ENCODE results near the gene SFXN3.

The SFXN3 gene

DNA sequence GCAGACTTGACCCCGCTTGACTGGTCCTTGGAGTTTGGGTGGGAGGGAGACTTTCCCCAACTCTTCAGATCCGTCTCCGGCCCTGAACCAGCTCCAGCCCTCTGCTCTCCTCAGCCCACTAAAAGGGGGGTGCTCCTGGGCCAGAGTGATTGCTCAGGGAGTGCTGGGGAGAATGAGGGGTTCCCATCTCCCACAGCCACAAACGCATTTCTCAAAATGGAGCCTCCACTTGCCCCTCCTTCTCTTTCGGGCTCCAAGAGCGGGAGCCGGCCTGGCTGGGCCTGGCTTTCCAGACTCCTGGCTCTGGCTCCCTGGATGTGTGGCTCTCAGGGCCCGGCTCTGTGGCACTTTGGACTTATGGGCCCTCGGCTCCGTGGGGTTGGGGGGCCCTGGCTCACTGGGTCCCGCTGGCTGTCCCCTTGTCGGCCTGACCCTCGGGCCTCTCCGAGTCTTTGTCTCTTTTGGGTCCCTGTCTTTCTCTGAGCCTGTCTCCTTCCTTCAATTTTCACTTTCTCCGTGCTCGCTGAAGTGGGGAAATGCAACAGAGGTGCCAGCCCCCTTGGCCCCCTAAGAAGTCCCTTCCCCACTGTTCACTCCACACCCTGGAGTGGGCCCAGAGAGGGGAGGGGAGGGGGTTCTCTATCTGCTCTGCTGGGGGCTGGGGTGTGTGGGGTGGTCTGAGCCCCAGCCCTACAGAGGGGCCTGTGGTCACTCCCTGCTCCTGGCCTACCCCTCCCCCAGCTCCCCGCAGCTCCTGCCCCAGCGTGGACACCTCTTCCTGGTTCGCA lies 30.7 kb upstream of the SFXN3 start:
- no peak for DNase-seq

DNA sequence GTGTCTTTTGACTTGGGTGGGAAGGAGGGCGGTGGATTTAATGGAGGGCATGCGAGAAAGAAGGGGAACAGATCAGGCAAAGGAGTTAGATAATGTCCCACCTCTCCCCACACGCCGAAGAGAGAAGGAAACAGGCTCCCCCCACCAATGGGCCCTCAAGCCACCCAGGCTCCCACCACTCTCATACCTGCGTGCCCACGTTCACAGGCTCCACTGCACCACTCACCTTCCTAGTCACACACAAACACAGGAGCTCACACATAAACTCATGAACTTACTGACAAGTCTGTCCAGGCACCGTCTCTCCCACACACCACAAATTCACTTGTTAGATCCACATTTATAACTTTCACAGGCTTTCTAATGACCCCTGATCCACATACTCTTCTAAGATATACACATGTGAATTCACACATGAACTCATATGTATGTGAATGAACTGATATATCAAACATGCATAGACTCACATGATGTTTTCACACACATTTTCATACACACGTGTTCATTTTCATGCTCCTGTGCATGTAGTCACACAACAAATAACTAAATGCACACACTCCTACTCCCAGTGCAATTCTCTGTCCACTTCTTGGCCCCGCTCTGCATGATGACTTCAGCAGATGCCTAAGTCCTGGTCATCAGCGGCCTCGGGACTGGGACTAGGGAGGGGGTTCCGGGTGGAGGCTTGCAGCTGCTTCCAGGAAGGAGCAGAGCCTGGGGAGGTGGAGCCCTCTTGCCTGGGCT lies 29.9 kb upstream of the SFXN3 start:
- no peak for DNase-seq

DNA sequence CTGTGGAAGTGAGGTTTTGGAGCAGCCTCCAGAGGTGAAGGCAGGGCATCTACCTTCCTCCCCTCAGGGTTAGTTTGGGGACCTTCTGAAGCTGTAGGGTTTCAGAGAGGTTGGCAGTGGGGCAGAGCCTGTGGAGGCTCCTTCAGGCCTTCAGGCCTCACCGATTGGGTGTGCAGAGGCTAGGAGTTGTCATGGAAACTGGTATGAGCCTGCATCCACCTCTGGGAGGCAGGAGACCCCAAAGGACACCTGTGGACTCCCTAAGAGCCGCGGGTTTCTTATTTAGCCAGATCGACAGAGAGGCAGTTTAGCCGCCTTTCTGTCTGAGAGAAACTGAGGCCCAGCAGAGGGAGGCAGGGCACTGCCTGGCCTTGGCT lies 29.4 kb upstream of the SFXN3 start:
- no peak for DNase-seq

DNA sequence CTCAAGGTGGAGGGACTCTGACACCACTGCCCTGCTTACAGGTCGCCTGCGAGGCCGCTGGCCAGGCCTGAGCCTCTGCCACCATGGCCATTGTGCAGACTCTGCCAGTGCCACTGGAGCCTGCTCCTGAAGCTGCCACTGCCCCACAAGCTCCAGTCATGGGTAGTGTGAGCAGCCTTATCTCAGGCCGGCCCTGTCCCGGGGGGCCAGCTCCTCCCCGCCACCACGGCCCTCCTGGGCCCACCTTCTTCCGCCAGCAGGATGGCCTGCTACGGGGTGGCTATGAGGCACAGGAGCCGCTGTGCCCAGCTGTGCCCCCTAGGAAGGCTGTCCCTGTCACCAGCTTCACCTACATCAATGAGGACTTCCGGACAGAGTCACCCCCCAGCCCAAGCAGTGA lies 28.6 kb upstream of the SFXN3 start:
- DNase-seq, result no peak

DNA sequence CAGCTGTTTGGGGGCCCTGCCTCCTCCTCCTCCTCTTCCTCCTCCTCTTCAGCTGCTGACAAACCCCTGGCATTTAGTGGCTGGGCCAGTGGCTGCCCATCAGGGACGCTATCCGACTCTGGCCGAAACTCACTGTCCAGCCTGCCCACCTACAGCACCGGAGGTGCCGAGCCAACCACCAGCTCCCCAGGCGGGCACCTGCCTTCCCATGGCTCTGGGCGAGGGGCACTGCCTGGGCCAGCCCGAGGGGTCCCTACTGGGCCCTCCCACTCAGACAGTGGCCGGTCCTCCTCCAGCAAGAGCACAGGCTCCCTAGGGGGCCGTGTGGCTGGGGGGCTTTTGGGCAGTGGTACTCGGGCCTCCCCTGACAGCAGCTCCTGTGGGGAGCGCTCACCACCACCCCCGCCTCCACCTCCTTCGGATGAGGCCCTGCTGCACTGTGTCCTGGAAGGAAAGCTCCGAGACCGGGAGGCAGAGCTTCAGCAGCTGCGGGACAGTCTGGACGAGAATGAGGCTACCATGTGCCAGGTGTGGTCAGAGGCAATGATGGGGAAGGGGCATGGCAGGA lies 27.3 kb upstream of the SFXN3 start:
- no peak for DNase-seq

DNA sequence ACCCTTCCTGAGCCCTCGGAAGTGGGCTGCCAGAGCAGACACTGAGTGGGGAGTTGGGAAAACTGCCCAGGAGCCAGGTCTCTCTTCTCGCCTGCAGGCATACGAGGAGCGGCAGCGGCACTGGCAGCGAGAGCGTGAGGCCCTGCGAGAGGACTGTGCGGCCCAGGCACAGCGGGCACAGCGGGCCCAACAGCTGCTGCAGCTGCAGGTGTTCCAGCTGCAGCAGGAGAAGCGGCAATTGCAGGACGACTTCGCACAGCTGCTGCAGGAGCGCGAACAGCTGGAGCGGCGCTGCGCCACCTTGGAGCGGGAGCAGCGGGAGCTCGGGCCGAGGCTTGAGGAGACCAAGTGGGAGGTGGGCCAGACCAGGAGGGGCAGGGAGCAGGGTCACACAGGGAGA lies 25.7 kb upstream of the SFXN3 start:
- DNase-seq, result no peak

DNA sequence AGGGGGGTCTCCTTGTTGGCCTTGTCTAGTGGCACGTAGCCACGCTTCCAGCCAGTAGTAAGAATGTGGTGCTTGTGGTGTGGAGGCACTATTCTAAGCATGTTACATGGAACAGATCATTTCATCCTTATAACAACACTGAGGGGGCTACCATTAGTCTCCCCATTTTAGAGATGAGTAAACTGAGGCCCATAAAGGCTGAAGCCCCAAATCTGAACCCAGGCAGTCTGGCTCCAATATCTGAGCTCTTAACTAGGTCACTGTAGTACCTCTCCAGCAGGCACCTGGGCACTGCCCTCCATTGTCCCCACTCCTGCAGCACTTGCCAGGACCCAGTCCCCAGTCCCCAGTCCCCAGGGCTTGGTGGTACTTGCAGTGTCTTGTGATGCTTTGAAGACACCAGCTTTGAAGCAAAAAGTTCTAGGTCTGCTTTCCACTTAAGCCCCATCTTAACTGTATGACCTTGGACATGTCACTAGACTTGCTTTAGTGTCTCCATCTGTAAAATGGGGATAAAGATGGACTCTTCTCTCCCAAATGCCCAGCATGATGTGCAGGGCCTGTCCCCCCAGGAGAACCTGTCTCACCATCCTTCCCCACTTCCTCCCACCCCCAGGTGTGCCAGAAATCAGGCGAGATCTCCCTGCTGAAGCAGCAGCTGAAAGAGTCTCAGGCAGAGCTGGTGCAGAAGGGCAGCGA lies 25.0 kb upstream of the SFXN3 start:
- no peak for DNase-seq

DNA sequence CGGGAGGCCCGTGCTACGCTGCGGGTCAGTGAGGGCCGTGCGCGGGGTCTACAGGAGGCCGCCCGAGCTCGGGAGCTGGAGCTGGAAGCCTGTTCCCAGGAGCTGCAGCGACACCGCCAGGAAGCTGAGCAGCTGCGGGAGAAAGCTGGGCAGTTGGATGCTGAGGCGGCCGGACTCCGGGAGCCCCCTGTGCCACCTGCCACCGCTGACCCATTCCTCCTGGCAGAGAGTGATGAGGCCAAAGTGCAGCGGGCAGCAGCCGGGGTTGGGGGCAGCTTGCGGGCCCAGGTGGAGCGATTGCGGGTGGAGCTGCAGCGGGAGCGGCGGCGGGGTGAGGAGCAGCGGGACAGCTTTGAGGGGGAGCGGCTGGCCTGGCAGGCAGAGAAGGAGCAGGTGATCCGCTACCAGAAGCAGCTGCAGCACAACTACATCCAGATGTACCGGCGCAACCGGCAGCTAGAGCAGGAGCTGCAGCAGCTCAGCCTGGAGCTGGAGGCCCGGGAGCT lies 24.4 kb upstream of the SFXN3 start:
- no peak for DNase-seq

DNA sequence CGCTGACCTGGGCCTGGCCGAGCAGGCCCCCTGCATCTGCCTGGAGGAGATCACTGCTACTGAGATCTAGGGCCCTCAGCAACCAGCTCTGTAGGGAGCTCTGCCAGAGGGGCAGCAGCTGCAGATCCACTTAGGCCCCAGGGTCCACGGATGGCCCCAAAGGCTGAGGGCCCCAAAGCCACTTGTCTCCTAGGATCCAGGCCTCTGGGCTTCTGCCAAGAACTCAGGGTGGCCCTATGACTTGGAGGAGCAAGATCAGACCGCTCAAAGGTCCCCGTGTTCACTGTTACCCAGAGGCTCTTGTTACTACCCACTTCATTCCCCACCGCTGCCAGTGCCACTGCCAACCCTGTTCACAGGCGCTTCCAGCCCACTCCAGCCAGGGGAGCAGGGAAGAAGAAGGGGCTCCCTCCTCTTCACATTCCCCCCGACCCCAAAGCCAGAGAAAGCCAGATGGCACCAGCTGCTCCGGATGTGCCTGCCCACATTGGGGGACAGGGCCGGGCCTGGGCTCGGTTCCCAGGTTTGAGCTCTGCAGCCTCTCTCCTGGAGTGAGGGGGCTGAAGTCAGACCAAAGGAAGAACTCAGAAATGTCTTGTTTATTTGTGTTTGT lies 23.8 kb upstream of the SFXN3 start:
- DNase-seq, result no peak

DNA sequence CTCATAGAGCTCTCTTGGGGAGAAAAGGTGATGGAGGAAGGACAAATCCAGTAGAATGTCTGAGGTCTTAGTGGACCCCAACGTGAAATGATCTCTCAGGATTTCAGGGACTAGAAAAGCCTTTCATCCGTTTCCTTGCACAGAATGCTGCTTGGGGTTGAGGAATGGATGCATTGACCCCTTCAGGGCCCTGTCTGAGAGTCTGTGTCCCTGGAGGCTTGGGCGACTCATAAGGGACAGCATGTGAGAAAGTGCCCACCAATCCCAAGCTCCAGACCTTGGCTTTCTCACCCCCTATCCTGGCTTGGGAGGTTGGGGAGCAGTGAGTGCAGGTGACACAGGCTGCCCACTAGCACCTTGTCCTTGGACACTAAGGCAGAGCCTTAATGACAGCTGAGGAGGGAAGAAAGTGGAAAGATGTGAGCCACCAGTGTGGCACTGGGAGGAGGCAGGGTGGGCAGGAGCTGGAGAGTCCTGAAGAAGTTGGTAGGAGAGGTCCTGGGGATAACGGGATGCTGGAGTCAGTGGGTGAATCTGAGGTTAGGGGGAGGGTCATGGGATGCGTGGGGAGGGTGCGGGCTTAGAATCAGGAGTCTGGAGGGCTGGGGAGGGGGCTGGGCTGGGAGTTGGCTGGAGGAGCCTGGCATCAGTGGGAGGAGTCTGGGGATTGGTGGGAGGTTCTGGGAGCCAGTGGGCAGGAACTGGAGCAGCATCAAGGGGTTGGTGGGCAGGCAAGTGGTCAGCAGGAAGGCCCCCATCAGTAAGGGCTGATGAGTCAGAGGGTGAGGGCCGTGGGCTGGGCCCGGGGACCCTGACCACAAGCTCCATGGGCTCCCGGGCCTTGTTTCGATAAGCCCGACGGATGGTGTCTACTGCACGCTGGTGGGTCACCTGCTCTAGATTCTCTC lies 22.9 kb upstream of the SFXN3 start:
- no peak for DNase-seq

DNA sequence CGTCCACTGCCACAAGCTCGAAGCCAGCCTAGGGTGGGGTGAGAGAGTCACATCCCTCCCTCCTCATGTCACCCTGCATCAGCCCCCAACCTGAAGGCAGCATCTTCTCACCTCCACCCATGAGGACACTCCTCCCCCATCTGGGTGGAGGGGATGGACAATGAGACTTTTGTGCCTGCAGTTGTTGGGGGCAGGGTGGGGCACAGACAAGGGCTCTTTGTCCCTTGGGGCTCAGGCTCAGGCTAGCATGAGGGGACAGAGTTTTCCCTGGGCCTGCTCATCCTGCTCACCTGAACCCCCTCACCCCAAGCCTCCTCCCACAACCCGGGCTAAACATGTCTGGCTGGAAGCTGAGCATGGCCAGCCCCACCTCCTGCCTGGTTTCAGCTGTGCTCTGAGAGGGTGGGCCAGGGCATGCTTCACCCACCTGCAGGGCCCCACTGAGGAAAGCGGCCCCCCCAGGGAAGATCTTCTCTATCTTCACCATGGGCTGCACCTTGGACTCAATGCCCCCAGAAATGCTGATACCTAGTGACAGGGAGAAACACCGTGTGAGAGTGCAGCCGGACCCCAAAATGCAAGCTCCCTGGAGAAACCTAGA lies 22.1 kb upstream of the SFXN3 start:
- DNase-seq, result no peak

DNA sequence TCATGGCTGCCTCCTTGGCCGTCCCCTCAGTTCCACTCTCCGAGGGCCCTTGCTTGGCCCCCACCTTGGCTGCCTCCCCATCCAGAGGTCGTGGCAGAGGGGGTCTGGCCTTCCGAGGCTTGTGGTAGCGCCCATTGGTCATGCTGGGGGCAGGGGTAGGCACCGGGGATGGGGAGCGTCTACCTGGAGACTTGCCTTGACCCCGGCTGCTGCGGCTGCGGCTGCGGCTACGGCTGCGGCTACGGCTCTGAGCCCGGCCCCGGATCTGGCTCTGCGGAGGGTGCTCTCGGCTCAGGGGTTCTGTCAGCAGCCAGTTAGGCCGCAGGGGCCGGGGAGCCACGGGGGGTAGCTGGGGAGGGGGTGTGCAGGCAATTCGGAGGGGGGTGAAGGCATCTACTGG lies 20.7 kb upstream of the SFXN3 start:
- DNase-seq, result no peak

DNA sequence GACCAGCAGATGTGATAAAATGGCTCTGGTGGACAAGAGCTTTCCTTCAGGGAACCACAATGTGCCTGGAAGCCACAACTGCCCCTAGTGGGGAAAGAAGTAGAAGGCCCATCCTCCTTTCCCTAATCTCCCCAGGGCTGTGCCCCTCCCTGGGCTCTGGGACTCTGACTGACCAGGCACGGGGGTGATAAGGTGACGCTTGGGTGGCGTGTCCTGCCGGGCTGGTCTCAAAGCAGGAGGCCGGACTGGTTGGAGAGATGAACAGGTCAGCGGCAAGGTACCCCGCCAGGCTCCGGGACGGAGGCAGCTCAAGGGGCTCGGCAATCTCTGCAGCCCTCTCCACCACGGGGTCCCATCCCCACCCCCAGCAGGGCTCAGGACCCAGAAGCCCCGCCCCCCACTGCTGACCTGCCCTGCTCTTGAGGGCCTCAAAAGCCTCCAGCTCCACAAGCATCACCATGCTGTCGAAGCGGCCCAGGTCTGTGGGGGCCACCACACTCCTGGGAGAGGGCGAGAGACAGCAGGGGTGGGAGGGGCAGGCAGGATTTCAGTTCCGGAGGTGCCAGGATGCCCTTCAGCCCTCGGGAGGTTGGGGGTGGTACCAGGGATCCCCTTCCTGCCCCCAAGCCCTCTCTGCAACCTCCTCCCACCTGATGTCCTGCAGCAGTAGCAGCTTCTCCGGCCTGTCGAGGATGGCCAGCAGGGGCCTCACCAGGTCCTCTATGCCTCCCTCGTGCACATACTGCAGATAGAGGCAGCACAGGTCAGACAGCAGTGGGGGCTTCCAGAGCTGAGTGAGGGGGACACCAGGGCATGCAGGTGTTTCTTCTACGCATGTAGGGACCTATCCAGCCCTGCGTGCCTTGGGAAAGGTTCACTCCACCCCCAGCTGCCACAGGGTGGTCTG lies 19.3 kb upstream of the SFXN3 start:
- DNase-seq, result no peak

DNA sequence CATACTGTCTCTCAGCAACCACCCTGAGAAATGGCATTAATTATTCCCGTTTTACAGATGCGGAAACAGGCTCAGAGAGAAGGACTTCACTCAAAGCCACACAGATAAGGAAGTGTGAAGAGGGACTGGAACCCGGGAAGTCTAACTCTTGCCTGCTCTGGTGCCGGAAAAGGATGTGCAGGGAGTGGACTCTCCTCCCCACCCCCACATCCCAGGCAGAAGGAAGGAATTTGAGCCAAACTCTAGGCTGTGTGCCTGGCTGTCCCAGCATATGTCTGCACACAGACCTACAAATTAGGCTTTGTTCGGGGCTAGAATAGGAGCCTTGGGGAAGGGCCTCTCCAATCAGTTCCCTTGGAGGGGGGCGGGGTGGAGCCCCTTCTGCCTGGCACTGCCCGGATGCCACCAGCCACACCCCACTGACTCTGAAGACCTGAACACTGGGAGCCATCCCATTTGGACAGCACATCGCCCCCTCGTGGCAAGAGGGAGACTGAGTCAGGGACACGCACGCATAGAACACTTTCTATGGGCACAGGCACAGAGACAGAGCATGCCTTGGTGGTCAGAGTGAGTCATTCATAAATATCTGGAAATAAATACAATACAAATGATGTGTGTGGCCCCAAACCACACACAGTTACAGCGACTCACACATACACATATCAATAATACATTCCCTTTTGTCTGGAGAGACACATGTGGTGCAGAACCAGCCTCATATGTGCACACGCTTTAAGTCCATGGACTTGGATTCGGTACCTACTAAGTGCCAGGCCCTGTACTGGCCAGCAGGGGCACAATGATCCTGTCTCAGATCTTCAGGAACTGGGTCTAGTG lies 18.3 kb upstream of the SFXN3 start:
- peak; percentile 88 for DNase-seq

DNA sequence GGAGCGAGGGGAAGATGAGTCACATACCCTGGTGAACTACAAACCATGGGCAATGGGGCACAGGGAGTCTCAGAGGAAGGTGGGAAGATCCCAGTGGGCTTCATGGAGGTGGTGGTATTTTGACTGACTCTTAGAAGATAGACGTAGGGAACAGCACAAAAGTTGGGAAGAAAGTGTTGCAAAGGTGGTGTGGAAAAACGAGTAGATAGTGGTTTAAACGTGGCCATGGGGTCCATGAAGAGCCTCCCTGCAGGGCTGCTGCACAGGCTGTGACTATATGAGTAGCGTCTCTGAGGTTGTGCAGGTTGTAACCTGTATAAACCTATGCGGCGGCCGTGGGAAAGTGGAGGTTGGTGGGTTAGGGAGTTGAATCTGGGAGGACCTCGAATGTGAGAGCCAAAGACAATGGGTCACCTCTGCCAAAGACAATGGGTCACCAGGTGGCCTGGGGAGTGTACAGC lies 17.6 kb upstream of the SFXN3 start:
- DNase-seq, result no peak

DNA sequence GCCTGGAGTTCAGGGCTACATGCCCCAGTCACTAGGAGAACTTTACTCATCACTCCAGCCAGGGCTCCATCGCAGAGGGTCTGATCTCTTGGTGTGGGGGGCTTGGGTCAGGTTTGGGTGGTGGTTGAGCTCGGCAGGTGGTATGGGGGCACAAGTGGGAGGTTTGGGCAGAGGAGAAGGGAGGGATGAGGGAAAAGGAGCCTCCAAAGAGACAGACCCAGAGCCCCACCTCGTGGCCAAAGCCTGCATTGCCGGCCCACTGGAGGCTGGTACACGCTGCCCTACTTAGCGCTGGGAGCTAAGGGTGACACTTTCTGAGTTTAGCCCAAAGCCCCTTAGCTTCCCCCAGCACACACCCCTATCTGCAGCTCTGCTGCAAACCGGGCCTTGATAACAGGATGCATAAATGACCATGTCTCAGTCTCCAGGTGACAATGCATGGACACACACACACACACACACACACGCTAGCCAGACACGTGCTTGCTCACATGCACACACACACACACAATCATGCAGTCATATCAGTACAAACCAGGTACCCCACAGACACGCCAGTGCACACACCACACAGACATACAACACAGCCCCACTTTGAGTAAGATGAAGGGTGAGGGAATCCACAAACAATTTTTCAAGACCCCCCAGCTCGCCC lies 16.7 kb upstream of the SFXN3 start:
- DNase-seq, result peak; percentile 85

DNA sequence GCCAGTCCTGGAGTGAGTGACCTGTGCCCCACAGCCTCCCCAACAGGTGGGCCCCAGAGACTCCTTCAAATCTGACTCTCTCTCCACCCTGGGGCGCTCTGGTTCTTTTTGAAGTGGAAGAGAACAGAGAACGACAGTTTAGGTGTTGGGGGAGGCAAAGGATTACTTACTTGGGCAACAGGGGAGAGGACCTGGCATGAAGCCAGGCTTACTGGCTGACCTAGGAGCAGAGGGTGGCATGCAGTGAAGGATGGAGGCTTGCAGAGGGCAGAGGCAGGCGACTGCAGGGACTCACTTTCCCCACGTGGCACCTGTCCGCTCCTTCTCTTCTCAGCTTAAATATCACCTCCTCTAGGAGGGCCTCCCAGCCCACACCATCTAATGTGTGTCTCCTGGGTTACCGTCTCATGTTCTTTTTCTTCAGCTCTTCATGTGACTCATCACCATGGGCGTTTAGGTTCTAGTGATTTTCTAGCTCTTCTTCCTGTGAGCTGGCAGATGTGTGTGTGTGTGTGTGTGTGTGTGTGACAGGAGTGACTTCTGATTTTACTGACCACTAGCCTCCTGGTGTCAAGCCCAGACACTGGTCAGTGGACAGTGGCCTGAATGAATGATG lies 16.0 kb upstream of the SFXN3 start:
- DNase-seq, result no peak

DNA sequence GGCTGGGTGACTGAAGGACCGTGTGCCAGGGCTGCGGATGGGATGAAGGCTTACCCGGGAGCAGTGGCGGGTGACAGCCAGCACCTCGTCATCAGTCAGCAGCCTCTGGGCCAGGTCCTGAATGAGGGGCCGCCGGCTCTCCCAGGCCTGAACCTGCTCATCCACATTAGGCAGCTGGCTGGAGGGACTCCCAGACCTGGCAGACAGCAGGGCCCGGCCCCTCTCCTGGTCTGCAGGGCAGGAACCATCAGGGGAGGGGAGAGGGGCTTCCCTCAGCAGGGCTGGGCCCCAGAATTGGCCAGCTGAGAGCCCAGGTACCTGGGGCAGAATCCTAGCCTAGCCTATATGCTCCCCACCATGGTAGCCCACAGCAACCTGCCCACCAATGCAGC lies 15.5 kb upstream of the SFXN3 start:
- no peak for DNase-seq

Data from stimulated activated CD4-positive, alpha-beta T cell treated with anti-CD3 and anti-CD28 coated beads, Interleukin-15, amount 100 ng/mL, for 24 hours (primary cell).